Fibroblast of villous mesenchyme (primary cell): ENCODE data around the gene MAB21L4. TPM values are rescaled to one million over a fixed set of nuclear protein-coding genes. Genes with fewer than 3 reads are reported as not detected.

ENCODE experiments used
- DNase-seq: peaks from one replicate; pipeline ENCODE4 v3.0.0-alpha.2; 2010; ENCODE audit warnings: low read depth
- H3K4me3 ChIP-seq: 2 replicates; pipeline ENCODE4 v1.5.1; 2011; ENCODE audit warnings: low read depth, mild to moderate bottlenecking, low read length
- total RNA-seq: library from RNA; depleted of rRNA; stranded (reverse); fragments of >200 nt; gene quantifications from 2 replicates; pipeline ENCODE4 v1.2.3, GENCODE V29; 2012
- TF ChIP-seq, protein P1 (sequence below): IDR thresholded peaks from 2 replicates; pipeline ENCODE4 v1.5.1; 2012; ENCODE audit warnings: low read depth, mild to moderate bottlenecking, low read length; ENCODE audit not compliant: insufficient read depth

Gene MAB21L4
- total RNA-seq, 1 donor = not detected

DNA sequence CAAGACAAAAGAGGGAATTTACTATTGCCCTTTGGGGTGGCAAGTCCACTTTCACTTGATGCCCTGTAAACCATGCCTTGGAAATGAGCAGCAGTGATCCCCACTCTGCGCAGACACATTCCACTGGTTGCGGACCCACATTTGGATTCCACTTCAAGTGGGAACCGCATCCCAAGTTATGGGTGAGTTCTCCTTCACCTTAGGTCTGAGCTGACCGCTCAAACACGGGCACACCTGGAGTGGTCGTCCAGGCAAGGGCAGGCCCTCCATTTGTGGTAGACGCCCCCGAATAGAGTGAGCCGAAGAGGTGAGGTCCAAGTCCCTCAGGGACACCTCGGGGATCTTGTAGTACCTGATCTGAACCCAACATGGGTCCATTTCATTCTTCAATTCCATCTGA, 37.1 kb downstream of the MAB21L4 start:
- TF ChIP-seq, protein P1, sequence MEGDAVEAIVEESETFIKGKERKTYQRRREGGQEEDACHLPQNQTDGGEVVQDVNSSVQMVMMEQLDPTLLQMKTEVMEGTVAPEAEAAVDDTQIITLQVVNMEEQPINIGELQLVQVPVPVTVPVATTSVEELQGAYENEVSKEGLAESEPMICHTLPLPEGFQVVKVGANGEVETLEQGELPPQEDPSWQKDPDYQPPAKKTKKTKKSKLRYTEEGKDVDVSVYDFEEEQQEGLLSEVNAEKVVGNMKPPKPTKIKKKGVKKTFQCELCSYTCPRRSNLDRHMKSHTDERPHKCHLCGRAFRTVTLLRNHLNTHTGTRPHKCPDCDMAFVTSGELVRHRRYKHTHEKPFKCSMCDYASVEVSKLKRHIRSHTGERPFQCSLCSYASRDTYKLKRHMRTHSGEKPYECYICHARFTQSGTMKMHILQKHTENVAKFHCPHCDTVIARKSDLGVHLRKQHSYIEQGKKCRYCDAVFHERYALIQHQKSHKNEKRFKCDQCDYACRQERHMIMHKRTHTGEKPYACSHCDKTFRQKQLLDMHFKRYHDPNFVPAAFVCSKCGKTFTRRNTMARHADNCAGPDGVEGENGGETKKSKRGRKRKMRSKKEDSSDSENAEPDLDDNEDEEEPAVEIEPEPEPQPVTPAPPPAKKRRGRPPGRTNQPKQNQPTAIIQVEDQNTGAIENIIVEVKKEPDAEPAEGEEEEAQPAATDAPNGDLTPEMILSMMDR = no peak
- DNase-seq = no peak
- H3K4me3 ChIP-seq = no peak overlapping the region

DNA sequence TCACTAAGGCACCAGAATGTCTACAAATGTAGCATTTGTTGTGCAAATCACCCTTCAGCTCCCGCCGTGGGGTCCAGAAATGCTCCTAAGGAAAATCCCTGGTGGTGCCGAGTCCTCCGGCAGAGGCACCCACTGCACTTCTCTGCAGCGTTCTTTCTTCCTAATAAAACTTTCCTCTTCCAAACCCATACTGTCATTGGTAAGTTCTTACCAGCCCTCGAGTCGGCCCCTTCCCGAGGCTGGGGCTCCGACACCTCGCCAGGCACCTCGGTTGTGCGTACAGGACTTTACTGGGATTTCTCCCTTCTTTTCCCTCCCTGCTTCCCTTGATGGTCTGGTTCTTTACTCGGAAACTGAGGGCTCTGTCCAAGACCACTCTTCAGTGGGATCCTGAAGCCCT, 37.6 kb downstream of the MAB21L4 start:
- DNase-seq = no peak
- TF ChIP-seq, protein P1 = no peak
- H3K4me3 ChIP-seq = no peak overlapping the region

DNA sequence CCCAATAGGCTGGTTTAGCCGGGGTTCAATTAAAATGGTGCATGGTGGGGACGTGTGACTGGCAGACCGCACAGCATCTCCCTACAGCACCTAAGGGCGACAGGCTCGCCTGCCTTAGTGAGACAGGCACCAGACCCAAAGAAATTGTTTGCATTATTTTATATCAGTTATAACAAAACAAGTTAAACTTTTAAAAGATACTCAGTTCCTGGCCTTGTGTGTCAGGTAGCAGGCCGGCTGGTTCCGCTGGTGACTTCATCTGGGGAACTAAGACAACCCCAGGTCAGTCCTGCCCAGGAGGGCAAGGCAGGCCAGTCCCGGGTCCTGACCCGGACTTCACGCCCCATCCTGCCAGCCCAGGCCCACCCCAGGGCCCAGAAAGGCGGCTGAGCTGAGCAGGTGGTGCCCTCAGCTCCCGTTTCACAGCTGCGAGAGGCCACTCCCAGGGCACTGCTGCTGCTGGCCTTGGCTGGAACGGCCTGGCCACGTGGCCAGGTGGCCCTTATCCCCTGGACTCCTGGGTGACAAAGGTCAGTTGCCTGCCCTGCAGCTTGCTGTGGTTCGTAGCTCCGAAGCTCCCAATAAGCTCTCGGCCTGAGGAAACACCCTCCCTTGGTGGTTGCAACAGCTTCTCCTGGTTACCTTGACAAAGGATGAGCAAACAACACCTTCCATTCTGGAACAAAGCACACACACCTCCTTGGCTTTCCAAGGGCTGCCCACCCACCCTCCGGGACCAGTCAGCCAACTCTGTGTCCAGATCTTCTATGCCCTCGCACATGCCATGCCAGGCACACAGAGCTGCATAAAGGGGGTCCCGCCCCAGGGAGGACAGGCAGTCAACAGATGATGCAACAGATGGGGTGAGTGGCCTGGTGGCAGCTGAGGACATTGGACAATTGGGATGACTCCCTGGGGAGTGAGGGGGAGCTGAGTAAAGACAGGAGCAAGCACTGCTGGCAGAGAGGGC, 38.6 kb downstream of the MAB21L4 start:
- H3K4me3 ChIP-seq = no peak overlapping the region
- no peak for DNase-seq
- TF ChIP-seq, protein P1 = no peak

DNA sequence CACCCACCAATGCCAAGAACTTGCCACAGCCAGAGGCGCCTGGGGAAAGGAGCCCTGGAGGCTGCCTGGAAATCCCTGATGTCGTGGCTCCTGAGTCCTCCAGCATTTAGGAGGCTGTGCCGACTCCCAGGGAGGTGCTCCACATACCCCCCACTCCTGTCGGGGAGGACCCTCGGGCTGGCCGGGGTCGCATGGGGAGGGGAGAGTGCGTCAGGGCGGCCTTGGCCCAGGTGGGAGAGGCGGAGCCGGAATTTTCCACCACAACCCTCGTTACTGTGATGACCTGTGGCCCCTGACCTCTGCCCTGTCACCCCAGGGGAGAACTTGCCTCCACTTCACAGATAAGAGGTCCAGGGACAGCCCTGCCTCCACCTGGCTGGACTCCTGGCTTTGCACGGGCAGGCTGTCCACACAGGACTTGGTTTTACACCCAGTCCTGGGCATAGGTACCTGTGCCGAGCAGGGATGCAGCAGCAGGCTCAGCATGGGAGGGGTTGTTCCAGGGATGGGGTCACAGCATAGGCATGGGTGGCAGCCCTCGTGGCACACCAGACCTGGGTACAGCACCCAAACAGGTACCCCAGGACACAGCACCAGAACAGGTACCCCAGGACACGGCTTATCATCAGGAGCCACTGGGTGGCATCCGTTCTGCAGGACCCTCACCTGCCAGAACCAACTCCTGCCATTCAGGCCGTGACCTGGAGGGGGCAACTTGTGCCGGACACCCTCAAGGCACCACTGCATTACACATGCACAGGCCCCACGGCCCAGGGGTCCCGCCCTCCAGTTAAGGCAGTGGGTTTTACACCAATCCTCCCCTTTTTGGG, 39.6 kb downstream of the MAB21L4 start:
- no peak for DNase-seq
- no peak overlapping the region for H3K4me3 ChIP-seq
- TF ChIP-seq, protein P1 = no peak

DNA sequence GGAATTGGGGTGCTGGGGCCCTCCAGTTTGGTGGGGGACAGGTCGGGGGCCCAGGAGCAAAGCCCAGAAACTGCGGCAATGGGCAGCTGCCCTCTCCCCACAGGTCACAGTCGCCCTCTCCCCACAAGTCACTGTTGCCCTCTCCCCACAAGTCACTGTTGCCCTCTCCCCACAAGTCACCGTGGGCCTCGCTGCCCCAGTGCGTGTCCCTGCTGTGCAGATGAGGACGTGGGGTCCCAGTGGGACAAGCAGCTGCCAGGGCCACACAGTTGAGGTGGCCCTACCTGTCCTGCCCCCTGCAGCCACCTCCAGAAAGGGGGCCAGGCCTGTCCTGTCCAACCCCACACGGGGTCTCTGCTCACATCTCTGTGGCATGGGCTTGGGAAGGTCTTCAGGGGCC, 40.3 kb downstream of the MAB21L4 start:
- TF ChIP-seq, protein P1 = no peak
- no peak for DNase-seq
- H3K4me3 ChIP-seq = no peak overlapping the region

DNA sequence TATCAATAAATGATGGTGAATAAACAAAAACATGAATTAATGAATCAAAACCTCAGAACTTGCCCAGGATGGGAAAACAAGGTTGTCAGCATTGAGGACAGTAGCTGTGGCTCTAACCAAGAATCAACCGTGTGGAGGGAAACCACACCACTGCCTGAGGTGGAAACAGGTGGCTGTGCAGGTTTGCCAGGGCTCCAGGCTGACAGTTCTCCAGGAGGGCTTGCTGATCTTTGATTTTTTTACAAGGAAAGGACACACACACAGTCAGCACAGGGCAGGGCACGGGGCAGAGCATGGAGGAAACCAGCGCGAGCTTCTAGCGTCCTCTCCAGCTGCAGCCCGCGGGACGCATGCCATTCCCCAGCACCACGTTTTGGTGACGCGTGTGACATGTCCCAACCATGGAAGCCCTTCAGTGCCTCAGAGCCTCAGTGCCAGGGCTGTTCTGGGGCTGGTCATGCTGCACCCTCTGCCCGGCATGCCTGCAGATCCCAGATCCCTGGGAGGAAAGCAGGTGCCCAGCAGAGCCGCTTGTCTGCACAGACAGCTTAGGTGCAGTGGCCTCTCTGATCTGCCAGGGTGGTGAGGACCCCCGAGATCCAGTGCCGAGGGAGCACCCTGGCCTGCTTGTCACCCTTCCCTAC, 43.2 kb downstream of the MAB21L4 start:
- no peak for DNase-seq
- no peak overlapping the region for H3K4me3 ChIP-seq
- TF ChIP-seq, protein P1 = no peak
